SH-SY5Y (cell line): ENCODE measurements around the gene ADRA1B.

Experiments used
- GATA2 ChIP-seq: IDR thresholded peaks from 2 replicates; pipeline ENCODE4 v1.6.1; 2011; ENCODE audit warnings: mild to moderate bottlenecking, low read depth, low read length
- GATA3 ChIP-seq: IDR thresholded peaks from 2 replicates; pipeline ENCODE4 v1.6.1; 2011; ENCODE audit warnings: low read depth, mild to moderate bottlenecking, low read length, moderate library complexity

ADRA1B gene

DNA sequence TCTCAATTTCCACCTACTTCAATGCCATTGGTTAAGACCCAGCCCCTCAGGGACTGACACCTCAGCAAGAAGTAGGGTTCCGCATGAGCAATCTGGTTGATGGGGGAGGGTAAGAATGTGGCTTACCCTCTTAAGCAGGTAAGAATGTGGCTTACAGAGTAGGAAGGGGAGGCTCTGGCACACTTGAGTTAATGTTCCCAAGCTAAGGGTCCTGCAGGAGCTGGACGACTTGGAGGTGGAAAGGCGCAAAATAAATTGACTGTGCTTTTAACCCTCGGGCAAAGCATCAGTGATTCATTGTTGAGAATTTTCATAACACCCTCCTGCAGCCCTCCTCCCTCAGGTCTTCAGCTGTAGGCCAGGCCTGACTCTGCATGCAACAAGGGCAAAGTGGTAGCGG is 24.9 kb upstream of the ADRA1B start:
- TF ChIP-seq GATA3 (no peak), GATA2 (no peak)

GRCh38 chr5:159893040-159893695 is 23.1 kb upstream of the ADRA1B start:
- no peak for TF ChIP-seq GATA2
- TF ChIP-seq GATA3: no peak

- no peak for TF ChIP-seq GATA3
- no peak for TF ChIP-seq GATA2
Observed at GRCh38 chr5:159894149-159894720, 22.0 kb upstream of the ADRA1B start.

GRCh38 chr5:159897786-159898393 is 18.4 kb upstream of the ADRA1B start:
- TF ChIP-seq GATA3 (no peak), GATA2 (no peak)

DNA sequence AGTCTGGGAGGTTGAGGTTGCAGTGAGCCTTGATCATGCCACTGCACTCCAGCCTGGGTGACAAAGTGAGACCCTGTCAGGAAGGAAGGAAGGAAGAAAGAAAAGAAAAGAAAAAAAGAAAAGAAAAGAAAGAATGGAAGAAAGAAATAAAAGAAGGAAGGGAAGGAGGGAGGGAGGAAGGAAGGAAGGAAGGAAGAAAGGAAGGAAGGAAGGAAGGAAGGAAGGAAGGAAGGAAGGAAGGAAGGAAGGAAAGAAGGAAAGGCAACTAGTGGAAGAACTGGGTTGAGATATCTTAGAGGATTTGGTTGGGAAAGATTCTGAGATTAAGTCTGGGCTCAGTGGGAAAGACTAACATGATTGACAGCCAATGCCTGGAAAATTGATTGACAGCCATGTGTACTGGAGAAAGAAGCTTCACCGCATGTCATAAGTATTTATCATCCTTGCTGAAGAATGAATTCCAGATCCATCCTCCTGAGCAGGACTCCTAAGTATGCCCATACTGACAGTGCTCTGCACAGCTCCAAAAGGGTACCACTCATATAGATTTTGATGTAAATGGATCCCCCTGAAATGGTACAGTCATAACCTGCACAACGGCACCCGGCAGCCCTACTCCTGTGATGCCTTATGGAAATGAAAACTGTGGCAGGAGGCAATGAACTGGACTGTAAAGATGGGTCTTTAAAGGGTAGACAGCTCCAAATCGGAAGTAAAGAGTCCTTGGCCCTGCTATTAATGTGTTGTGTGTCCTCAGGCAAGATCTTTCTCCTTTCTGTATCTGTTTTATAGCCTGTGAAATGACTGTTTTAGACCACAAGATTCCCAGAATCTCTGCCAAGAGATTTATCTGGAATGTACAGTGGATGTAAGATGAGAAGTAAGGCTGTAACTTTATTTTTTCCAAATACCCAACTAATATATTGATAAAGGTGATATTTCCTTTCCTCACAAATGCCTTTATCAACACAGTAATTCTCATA is 16.9 kb upstream of the ADRA1B start:
- no peak for TF ChIP-seq GATA2
- no peak for TF ChIP-seq GATA3

GRCh38 chr5:159901308-159901707 is 15.0 kb upstream of the ADRA1B start:
- TF ChIP-seq GATA3: no peak
- TF ChIP-seq GATA2: no peak

DNA sequence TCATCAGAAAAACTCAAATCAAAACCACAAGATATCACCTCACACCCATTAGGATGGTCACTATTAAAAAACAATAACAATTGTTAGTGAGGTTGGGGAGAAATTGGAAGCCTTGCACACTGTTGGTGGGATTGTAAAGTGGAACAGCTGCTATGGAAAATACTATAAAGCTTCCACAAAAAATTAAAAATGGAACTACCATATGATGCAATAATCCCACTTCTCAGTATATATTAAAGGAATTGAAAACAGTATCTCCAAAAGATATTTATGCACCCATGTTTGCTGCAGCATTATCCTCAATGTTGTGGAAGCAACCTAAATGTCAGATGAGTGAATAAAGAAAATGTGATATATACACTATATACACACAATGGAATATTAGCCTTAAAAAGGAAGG is 14.5 kb upstream of the ADRA1B start:
- no peak for TF ChIP-seq GATA2

GRCh38 chr5:159902444-159903121 is 13.7 kb upstream of the ADRA1B start:
- no peak for TF ChIP-seq GATA3
- TF ChIP-seq GATA2: no peak

- TF ChIP-seq GATA3 (no peak), GATA2 (no peak)
Observed at GRCh38 chr5:159903131-159903530, 13.2 kb upstream of the ADRA1B start.

- TF ChIP-seq GATA3 (no peak), GATA2 (no peak)
Observed at GRCh38 chr5:159904874-159905273, 11.4 kb upstream of the ADRA1B start.

GRCh38 chr5:159905496-159905895 is 10.8 kb upstream of the ADRA1B start:
- TF ChIP-seq GATA2 (no peak), GATA3 (no peak)

- TF ChIP-seq GATA2: no peak
- no peak for TF ChIP-seq GATA3
Observed at GRCh38 chr5:159906463-159906862, 9.8 kb upstream of the ADRA1B start.

DNA sequence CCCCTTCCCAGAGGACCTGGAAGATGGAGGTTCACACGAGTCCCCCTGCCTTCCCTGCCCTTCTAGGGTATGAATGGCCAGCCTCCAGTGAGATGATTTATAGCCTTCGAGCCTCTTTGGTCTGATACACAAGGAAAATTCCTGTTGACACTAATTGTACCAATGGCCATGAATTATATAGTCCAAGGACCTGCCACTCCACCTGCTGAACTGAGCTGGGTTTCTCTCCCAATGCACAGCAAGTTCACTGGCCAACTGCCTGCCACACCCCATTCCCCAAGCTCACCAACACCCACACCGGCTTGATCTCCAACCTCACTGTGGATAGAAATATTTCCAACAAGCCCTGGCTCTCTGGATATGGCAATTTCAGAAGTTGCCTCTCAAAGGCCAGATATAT is 9.3 kb upstream of the ADRA1B start:
- no peak for TF ChIP-seq GATA3
- TF ChIP-seq GATA2: no peak
